GM12874 (cell line): Measurements from ENCODE around the gene PML.

Source experiments
- CTCF ChIP-seq: IDR thresholded peaks from 2 replicates; pipeline ENCODE4 v1.5.1; 2011; ENCODE audit warnings: low read depth, mild to moderate bottlenecking, control low read depth, low read length, moderate library complexity; ENCODE audit not compliant: insufficient read depth

PML gene

GRCh38 chr15:73985101-73985873, 9.2 kb upstream of the PML start:
- no peak for TF ChIP-seq CTCF

GRCh38 chr15:73986055-73986775, 8.3 kb upstream of the PML start:
- no peak for TF ChIP-seq CTCF

- TF ChIP-seq CTCF, result no peak
These were observed 7.8 kb upstream of the PML start for GRCh38 chr15:73986776-73987056.

- no peak for TF ChIP-seq CTCF
These were observed 7.3 kb upstream of the PML start for GRCh38 chr15:73987250-73987649.

- TF ChIP-seq CTCF, result no peak
These were observed 6.7 kb upstream of the PML start for GRCh38 chr15:73987681-73988444.

- no peak for TF ChIP-seq CTCF
These were observed 6.0 kb upstream of the PML start for GRCh38 chr15:73988445-73988969.
